IMR-90 (cell line): ENCODE results near the gene CCL2. TPM values are rescaled to one million over a fixed set of nuclear protein-coding genes. Genes with fewer than 3 reads are reported as not detected.
A peak's percentile ranks its signal among the peaks of the same experiment; 100 is the strongest.

Source experiments
- ATAC-seq: fragments of 200-7000 bp; cut with Tn5 transposase; 2 replicates; pipeline ENCODE4 v1.9.1; 2020; ENCODE audit warnings: low read depth, mild to moderate bottlenecking, moderate library complexity
- BruUV-seq: library from RNA; stranded (reverse); fragments of 400-500 nt; replicated peaks from 2 replicates; lab custom pipeline; 2021; lab: Mats Ljungman, UMichigan
- CTCF ChIA-PET: fragments of 300-600 bp; formaldehyde crosslinking; extraction: SDS; loops from one replicate; lab custom pipeline; 2021; ENCODE audit warnings: antibody characterized with exemption; lab: Yijun Ruan, JAX
- POLR2A ChIA-PET: fragments of 300-600 bp; sonication (Branson Sonifier 250); formaldehyde crosslinking; loops from one replicate; lab custom pipeline; 2022; ENCODE audit warnings: antibody characterized with exemption; ENCODE audit not compliant: unreplicated experiment; lab: Charles Lee
- DNase-seq: peaks from one replicate; pipeline ENCODE4 v3.0.0; 2013
- H2AFZ ChIP-seq: replicated peaks from 2 replicates; pipeline ENCODE3; 2013; ENCODE audit warnings: low read length, mild to moderate bottlenecking; ENCODE audit not compliant: poor library complexity
- H2AK5ac ChIP-seq: 2 replicates; pipeline ENCODE4 v1.6.1; 2013; ENCODE audit warnings: low read depth, low read length, inconsistent platforms
- H2AK9ac ChIP-seq: replicated peaks from 2 replicates; pipeline ENCODE3; 2013; ENCODE audit warnings: mild to moderate bottlenecking, low read depth, low read length, moderate library complexity; ENCODE audit not compliant: poor library complexity
- H2BK120ac ChIP-seq: 2 replicates; pipeline ENCODE4 v1.6.1; 2013; ENCODE audit warnings: low read depth, low read length, inconsistent platforms
- H2BK15ac ChIP-seq: 3 replicates; pipeline ENCODE4 v1.6.1; 2013; ENCODE audit warnings: low read depth, low read length, inconsistent platforms
- H2BK20ac ChIP-seq: 2 replicates; pipeline ENCODE4 v1.6.1; 2013; ENCODE audit warnings: low read depth, mild to moderate bottlenecking, inconsistent platforms, low read length, moderate library complexity
- H2BK5ac ChIP-seq: 2 replicates; pipeline ENCODE4 v1.6.1; 2013; ENCODE audit warnings: mild to moderate bottlenecking, low read depth, low read length, inconsistent platforms; ENCODE audit not compliant: poor library complexity, severe bottlenecking
- H3K14ac ChIP-seq: replicated peaks from 2 replicates; pipeline ENCODE4 v1.6.1; 2013; ENCODE audit warnings: low read depth, low read length, inconsistent platforms
- H3K18ac ChIP-seq: 2 replicates; pipeline ENCODE4 v1.6.1; 2013; ENCODE audit warnings: low read depth, low read length, control low read depth
- H3K23ac ChIP-seq: 2 replicates; pipeline ENCODE4 v1.6.1; 2013; ENCODE audit warnings: low read depth, low read length, inconsistent platforms
- H3K27ac ChIP-seq: 2 replicates; pipeline ENCODE4 v1.5.1; 2013; ENCODE audit warnings: mild to moderate bottlenecking, control low read depth, low read length; ENCODE audit not compliant: insufficient read depth
- H3K27me3 ChIP-seq: 2 replicates; pipeline ENCODE4 v1.6.1; 2013; ENCODE audit warnings: low read length; ENCODE audit not compliant: control insufficient read depth, insufficient read depth
- H3K36me3 ChIP-seq: 2 replicates; pipeline ENCODE4 v1.6.1; 2013; ENCODE audit warnings: low read length, mixed read lengths; ENCODE audit not compliant: control insufficient read depth, insufficient read depth
- H3K4ac ChIP-seq: 2 replicates; pipeline ENCODE4 v1.6.1; 2013; ENCODE audit warnings: low read depth, low read length, inconsistent platforms
- H3K4me1 ChIP-seq: 2 replicates; pipeline ENCODE4 v1.6.1; 2013; ENCODE audit warnings: low read length, mixed read lengths; ENCODE audit not compliant: control insufficient read depth, insufficient read depth
- H3K4me2 ChIP-seq: 2 replicates; pipeline ENCODE4 v1.6.1; 2013; ENCODE audit warnings: low read depth, mild to moderate bottlenecking, control low read depth, low read length, moderate library complexity
- H3K4me3 ChIP-seq: 2 replicates; pipeline ENCODE4 v1.5.1; 2013; ENCODE audit warnings: low read depth, mild to moderate bottlenecking, control low read depth, low read length, moderate library complexity; ENCODE audit not compliant: insufficient read depth
- H3K56ac ChIP-seq: 2 replicates; pipeline ENCODE4 v1.6.1; 2013; ENCODE audit warnings: low read length, inconsistent platforms; ENCODE audit not compliant: insufficient read depth; ENCODE audit errors: extremely low read depth
- H3K79me1 ChIP-seq, 2 experiments: 2 replicates each; pipeline ENCODE4 v1.6.1; 2013; ENCODE audit warnings: low read length in 2 of 2, inconsistent platforms in 1 of 2, low read depth in 1 of 2
- H3K9ac ChIP-seq: 2 replicates; pipeline ENCODE4 v1.6.1; 2013; ENCODE audit warnings: low read depth, low read length, control low read depth
- H3K9me1 ChIP-seq: 2 replicates; pipeline ENCODE4 v1.6.1; 2013; ENCODE audit warnings: low read length, inconsistent platforms; ENCODE audit not compliant: insufficient read depth
- H3K9me3 ChIP-seq: 2 replicates; pipeline ENCODE4 v1.6.1; 2013; ENCODE audit warnings: low read length; ENCODE audit not compliant: control insufficient read depth, insufficient read depth
- H4K20me1 ChIP-seq: 2 replicates; pipeline ENCODE4 v1.6.1; 2013; ENCODE audit warnings: low read length, inconsistent platforms; ENCODE audit not compliant: insufficient read depth
- H4K5ac ChIP-seq: 2 replicates; pipeline ENCODE4 v1.6.1; 2013; ENCODE audit warnings: mild to moderate bottlenecking, low read depth, low read length, control low read depth
- H4K8ac ChIP-seq, 2 experiments: 2 replicates each; pipeline ENCODE4 v1.6.1; 2013; ENCODE audit warnings: low read depth in 2 of 2, low read length in 2 of 2, control low read depth in 1 of 2, inconsistent platforms in 1 of 2
- H4K91ac ChIP-seq: 2 replicates; pipeline ENCODE4 v1.6.1; 2013; ENCODE audit warnings: low read depth, low read length, inconsistent platforms; ENCODE audit not compliant: insufficient read depth
- CEBPB ChIP-seq: IDR thresholded peaks from 2 replicates; pipeline ENCODE4 v1.6.1; 2012; ENCODE audit warnings: low read depth, low read length, improper control_type of control experiment
- SMC3 ChIP-seq: fragments of 150-350 bp; IDR thresholded peaks from 2 replicates; pipeline ENCODE4 v1.6.1; 2016; ENCODE audit warnings: low read depth, mild to moderate bottlenecking, antibody characterized with exemption, low read length, moderate library complexity
- WGBS, 2 experiments: methylation state at CpG; one replicate each; pipeline versions ENCODE4 v1.1.5 to v1.1.7; 2013; ENCODE audit warnings: missing lambda C conversion rate in 2 of 2; ENCODE audit not compliant: insufficient read length in 1 of 2; ENCODE audit errors: extremely low coverage in 2 of 2; 5-methylcytosine and 5-hydroxymethylcytosine counted together
- dilution Hi-C: fragments of 300-500 bp; cut with HindIII; formaldehyde crosslinking; loops from one replicate; pipeline ENCODE4 v1.14.3; 2018; ENCODE audit warnings: low sequenced_read_pairs; ENCODE audit not compliant: unreplicated experiment
- in situ Hi-C: fragments of 300-500 bp; cut with MboI; formaldehyde crosslinking; loops from 3 replicates; pipeline ENCODE4 v1.14.3; 2019; ENCODE audit warnings: low sequenced_read_pairs, inconsistent platforms, mixed read lengths
- intact Hi-C: fragments of 100-400 bp; cut with micrococcal nuclease; formaldehyde crosslinking; loops from 2 replicates; pipeline ENCODE4 v1.10.0; 2022
- polyA plus RNA-seq, 3 experiments: library from polyadenylated mRNA; depleted of rRNA; stranded (reverse); fragments of >200 nt; gene quantifications; 2 replicates each; pipeline ENCODE4 v1.2.3, GENCODE V29; 2012; ENCODE audit warnings: low replicate concordance in 1 of 3
- total RNA-seq: library from RNA; depleted of rRNA; stranded (reverse); fragments of >200 nt; gene quantifications from 2 replicates; pipeline ENCODE4 v1.2.3, GENCODE V29; 2012

CCL2 gene
- total and polyA plus RNA-seq, 2 of the 4 experiments (the other 2 are of a cell fraction): 103 to 206 TPM

DNA sequence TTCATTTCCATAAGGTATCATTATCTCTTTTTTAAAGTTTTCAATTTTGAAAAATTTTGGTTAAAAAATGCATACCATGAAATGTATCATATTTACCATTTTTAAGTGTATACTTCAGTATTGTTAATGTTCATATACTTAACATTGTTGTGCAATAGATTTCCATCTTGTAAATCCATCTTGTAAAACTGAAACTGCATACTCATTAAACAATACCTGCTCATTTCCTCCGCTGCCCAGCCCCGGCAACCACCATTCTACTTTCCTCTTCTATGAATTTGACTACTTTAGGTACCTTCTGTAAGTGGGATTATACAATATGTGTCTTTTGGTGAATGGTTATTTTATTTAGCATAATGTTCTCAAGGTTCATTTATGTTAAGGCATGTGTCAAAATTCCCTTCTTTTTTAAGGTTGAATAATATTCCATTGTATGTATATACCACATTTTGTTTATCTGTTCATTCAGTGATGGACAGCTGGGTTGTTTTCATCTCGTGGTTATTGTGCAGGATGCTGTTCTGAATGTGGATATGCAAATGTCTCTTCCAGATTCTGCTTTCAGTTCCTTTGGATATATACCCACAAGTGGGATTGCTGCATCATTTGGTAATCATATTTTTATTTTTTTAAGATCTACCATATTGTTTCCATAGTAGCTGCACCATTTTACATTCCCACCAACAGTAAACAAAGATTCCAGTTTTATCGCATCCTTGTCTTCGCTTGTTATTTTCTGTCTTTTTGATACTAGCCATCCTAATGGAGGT lies 6.7 kb downstream of the CCL2 start:
- H3K4me2 ChIP-seq: no peak overlapping the region
- dilution Hi-C loops (no loop called here), in situ Hi-C loops (loop anchor here (25.0 kb wide), 1 partner anchor 851 kb away; the partner anchor contains the start of genes FNDC8 and RAD51D), intact Hi-C loops (loop anchor here (5.0 kb wide), 1 partner anchor 1111 kb away; the partner anchor contains the start of gene SLFN11)
- H3K27ac ChIP-seq: no peak overlapping the region
- no peak overlapping the region for H3K14ac ChIP-seq
- no peak overlapping the region for H2BK15ac ChIP-seq
- 0 out of 2 replicates have a peak, but pooled peaks cover 1% of the 10 kb centered on the region for H3K4me1 ChIP-seq
- no peak overlapping the region for H3K56ac ChIP-seq
- ATAC-seq (no peak), DNase-seq (no peak)
- H2AK5ac ChIP-seq: no peak overlapping the region
- no peak overlapping the region for H2AK9ac ChIP-seq
- no peak overlapping the region for H2BK20ac ChIP-seq
- no peak overlapping the region for H3K4me3 ChIP-seq
- no peak overlapping the region for H4K8ac ChIP-seq
- no TSS peak for BruUV-seq
- H3K9me1 ChIP-seq: no peaks in the 10 kb centered on the region
- H3K27me3 ChIP-seq: no peaks in the 10 kb centered on the region
- POLR2A ChIA-PET: no interaction called here
- TF ChIP-seq SMC3: no peak
- TF ChIP-seq CEBPB: peak; percentile 53; the same call in 1 of the 2 replicates
- no peaks in the 10 kb centered on the region for H3K79me1 ChIP-seq
- H2BK5ac ChIP-seq: no peak overlapping the region
- WGBS, 2 experiments: no CpG with 5 or more reads among the region's 5 CpGs
- H3K36me3 ChIP-seq: no peaks in the 10 kb centered on the region
- no peak overlapping the region for H3K9ac ChIP-seq
- H2BK120ac ChIP-seq: no peak overlapping the region
- no peak overlapping the region for H4K91ac ChIP-seq
- H3K23ac ChIP-seq: no peak overlapping the region
- no peak overlapping the region for H3K4ac ChIP-seq
- CTCF ChIA-PET: no interaction called here
- H4K20me1 ChIP-seq: no peaks in the 10 kb centered on the region
- H4K5ac ChIP-seq: no peak overlapping the region
- H3K18ac ChIP-seq: no peak overlapping the region
- no peaks in the 10 kb centered on the region for H3K9me3 ChIP-seq
- no peak overlapping the region for H2AFZ ChIP-seq
